ENCODE results near the gene ZMIZ2.

DNA sequence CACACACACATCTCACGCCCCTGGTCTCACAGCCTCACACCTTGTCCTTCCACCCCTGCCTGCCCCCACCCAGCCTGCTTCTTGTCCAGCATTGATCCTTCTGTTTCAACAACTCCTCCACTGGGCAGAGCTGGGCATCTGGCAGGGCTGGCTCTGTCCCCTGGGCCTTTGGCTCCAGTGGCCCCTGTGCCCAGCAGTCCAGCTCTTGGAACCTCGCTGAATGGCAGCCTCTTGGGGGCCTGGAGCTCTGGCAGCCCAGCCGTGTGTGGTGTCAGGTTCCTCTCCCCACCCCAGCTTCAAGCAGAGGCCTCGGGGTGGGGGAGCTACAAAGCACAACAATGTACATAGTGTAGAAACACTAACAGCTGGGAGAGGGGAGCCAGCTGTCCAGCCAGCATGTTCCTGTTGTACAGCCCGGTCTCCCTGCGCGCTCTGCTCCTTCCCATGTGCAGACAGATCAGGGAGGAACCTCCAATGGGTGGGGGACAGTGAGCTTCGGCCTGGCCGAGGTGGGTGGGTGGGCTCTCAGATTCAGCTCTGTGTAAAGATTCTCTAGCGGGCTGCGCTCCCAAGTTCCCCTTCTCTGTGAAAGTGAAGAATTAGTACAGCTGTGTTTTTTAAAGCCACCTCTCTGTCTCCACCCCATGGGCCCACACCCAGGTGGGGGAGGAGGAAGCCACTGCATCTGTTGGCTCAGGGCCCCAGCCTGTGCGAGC lies 19.4 kb downstream of the ZMIZ2 start:
- TF ChIP-seq, protein P1, sequence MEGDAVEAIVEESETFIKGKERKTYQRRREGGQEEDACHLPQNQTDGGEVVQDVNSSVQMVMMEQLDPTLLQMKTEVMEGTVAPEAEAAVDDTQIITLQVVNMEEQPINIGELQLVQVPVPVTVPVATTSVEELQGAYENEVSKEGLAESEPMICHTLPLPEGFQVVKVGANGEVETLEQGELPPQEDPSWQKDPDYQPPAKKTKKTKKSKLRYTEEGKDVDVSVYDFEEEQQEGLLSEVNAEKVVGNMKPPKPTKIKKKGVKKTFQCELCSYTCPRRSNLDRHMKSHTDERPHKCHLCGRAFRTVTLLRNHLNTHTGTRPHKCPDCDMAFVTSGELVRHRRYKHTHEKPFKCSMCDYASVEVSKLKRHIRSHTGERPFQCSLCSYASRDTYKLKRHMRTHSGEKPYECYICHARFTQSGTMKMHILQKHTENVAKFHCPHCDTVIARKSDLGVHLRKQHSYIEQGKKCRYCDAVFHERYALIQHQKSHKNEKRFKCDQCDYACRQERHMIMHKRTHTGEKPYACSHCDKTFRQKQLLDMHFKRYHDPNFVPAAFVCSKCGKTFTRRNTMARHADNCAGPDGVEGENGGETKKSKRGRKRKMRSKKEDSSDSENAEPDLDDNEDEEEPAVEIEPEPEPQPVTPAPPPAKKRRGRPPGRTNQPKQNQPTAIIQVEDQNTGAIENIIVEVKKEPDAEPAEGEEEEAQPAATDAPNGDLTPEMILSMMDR (IDR thresholded peaks at IDR 0.05; ENCODE audit: control extremely low read depth in 1 of 3, insufficient read depth in 1 of 3, low read depth in 1 of 3, low read length in 3 of 3): no peak
- TF ChIP-seq, protein P2, sequence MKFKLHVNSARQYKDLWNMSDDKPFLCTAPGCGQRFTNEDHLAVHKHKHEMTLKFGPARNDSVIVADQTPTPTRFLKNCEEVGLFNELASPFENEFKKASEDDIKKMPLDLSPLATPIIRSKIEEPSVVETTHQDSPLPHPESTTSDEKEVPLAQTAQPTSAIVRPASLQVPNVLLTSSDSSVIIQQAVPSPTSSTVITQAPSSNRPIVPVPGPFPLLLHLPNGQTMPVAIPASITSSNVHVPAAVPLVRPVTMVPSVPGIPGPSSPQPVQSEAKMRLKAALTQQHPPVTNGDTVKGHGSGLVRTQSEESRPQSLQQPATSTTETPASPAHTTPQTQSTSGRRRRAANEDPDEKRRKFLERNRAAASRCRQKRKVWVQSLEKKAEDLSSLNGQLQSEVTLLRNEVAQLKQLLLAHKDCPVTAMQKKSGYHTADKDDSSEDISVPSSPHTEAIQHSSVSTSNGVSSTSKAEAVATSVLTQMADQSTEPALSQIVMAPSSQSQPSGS (IDR thresholded peaks at IDR 0.05; ENCODE audit: low read length): no peak
- TF ChIP-seq BRCA1 (IDR thresholded peaks at IDR 0.05; ENCODE audit: low read depth, low read length) (no peak), MAFK (IDR thresholded peaks at IDR 0.05; ENCODE audit: low read depth, low read length) (no peak), TCF12 (IDR thresholded peaks at IDR 0.05; ENCODE audit: low read depth, low read length) (no peak), RAD21 (IDR thresholded peaks at IDR 0.05 in 1 of 2, conservative IDR thresholded peaks at IDR 0.05 in 1 of 2; ENCODE audit: low read depth in 2 of 2, low read length in 2 of 2) (no peak), CBX8 (IDR thresholded peaks at IDR 0.05; ENCODE audit: borderline replicate concordance, low read depth, low read length) (no peak), EZH2 (IDR thresholded peaks at IDR 0.05; ENCODE audit: low read depth, low read length, severe bottlenecking) (no peak), NRF1 (IDR thresholded peaks at IDR 0.05; ENCODE audit: low read depth, low read length) (no peak), KDM1A (IDR thresholded peaks at IDR 0.05; ENCODE audit: borderline replicate concordance, low read length) (no peak), ZNF274 (IDR thresholded peaks at IDR 0.05; ENCODE audit: borderline replicate concordance, extremely low read depth, low read length) (no peak)
- TF ChIP-seq, protein P3, sequence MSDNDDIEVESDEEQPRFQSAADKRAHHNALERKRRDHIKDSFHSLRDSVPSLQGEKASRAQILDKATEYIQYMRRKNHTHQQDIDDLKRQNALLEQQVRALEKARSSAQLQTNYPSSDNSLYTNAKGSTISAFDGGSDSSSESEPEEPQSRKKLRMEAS (IDR thresholded peaks at IDR 0.05): no peak

Data from H1 (cell line).